Kidney epithelial cell (primary cell): ENCODE results near the gene SNAP23. TPM values are rescaled to one million over a fixed set of nuclear protein-coding genes. Genes with fewer than 3 reads are reported as not detected.

Experiments
- DNase-seq: peaks from one replicate; pipeline ENCODE4 v3.0.0-alpha.2; 2010; ENCODE audit warnings: low read depth
- H3K27me3 ChIP-seq: 2 replicates; pipeline ENCODE4 v1.6.0; 2011; ENCODE audit warnings: low read length; ENCODE audit not compliant: control insufficient read depth, insufficient read depth
- H3K36me3 ChIP-seq: 2 replicates; pipeline ENCODE4 v1.5.1; 2011; ENCODE audit warnings: low read length; ENCODE audit not compliant: control insufficient read depth, insufficient read depth
- H3K4me3 ChIP-seq: 2 replicates; pipeline ENCODE4 v1.5.1; 2011; ENCODE audit warnings: low read depth, mild to moderate bottlenecking, control low read depth, low read length
- CTCF ChIP-seq: IDR thresholded peaks from 2 replicates; pipeline ENCODE4 v1.5.1; 2011; ENCODE audit warnings: mild to moderate bottlenecking, moderate library complexity, low read length, control low read depth, inconsistent platforms; ENCODE audit not compliant: insufficient read depth, poor library complexity, severe bottlenecking
- total RNA-seq: library from RNA; depleted of rRNA; stranded (reverse); fragments of >200 nt; gene quantifications from 2 replicates; pipeline ENCODE4 v1.2.3, GENCODE V29; 2015

SNAP23 gene
- total RNA-seq, 1 donor from 2014 or later, result 71.5 TPM

GRCh38 chr15:42453826-42454225 lies 41.6 kb upstream of the SNAP23 start:
- Histone ChIP-seq H3K27me3 (no peaks in the 10 kb centered on the region), H3K36me3 (peaks cover 4% of the 10 kb centered on the region), H3K4me3 (no peak overlapping the region)
- DNase-seq, result no peak
- TF ChIP-seq CTCF, result no peak

GRCh38 chr15:42456531-42456930 lies 38.9 kb upstream of the SNAP23 start:
- TF ChIP-seq CTCF, result no peak
- Histone ChIP-seq H3K27me3 (no peaks in the 10 kb centered on the region), H3K36me3 (no peaks in the 10 kb centered on the region), H3K4me3 (no peak overlapping the region)
- DNase-seq, result no peak

GRCh38 chr15:42456971-42457370 lies 38.5 kb upstream of the SNAP23 start:
- Histone ChIP-seq H3K4me3 (no peak overlapping the region), H3K36me3 (no peaks in the 10 kb centered on the region), H3K27me3 (no peaks in the 10 kb centered on the region)
- no peak for TF ChIP-seq CTCF
- DNase-seq, result no peak

- peak; percentile 69 for DNase-seq
- Histone ChIP-seq H3K4me3 (no peak overlapping the region), H3K36me3 (no peaks in the 10 kb centered on the region), H3K27me3 (no peaks in the 10 kb centered on the region)
- no peak for TF ChIP-seq CTCF
These were observed 37.7 kb upstream of the SNAP23 start for GRCh38 chr15:42457445-42458442.

- Histone ChIP-seq H3K4me3 (no peak overlapping the region), H3K36me3 (no peaks in the 10 kb centered on the region), H3K27me3 (no peaks in the 10 kb centered on the region)
- TF ChIP-seq CTCF, result no peak
- DNase-seq, result no peak
These were observed 34.2 kb upstream of the SNAP23 start for GRCh38 chr15:42461261-42461660.
